ENCODE data around the gene PLP2. TPM values are rescaled to one million over a fixed set of nuclear protein-coding genes. Genes with fewer than 3 reads are reported as not detected.
"Not testable (repeated sequence)": the region's sequence is repeated elsewhere in the genome, so short reads cannot be mapped to it uniquely, and the experiment has no call there.

Gene PLP2
- total and polyA plus RNA-seq, 2 donors: 18.2 to 299 TPM

GRCh38 chrX:49167740-49168108 is 4.0 kb upstream of the PLP2 start:
- Histone ChIP-seq H3K4me3 (ENCODE audit: low read depth, low read length) (peak overlapping the region; percentile 32), H3K4me1 (ENCODE audit: insufficient read depth) (peaks cover 2% of the 10 kb centered on the region), H3K27ac (ENCODE audit: low read depth) (peak overlapping the region; percentile 96), H3K36me3 (ENCODE audit: insufficient read depth) (no peaks in the 10 kb centered on the region)
- DNase-seq (ENCODE audit: extremely low spot score): no peak
- WGBS: 71% methylated on average over 3 of the region's 3 CpGs

DNA sequence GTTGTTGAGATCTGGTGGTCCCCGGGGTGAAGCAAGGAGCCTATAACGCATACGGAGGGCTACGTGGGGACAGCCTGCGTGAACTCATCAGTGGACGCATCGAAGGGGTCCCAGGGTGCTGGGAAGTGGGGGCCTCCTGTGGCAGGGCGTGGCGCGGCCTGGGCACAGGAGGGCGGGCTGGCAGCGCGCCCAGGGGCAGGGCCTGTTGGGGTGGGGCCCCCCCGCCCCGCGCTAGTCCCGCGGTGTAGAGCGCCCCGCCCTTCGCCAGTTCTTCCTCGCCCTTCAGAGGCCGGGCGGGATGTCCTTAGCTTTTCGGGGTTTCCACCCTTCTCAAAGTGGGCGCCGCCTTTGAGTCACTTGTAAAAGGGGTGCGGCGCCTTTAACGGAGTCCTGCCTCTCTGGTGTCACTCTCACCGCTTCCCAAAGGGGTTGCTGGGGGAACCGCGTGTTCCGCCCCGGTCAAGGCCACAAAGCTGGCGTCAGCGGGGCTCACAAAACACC is 632 bp downstream of the PLP2 start:
- Histone ChIP-seq H3K36me3 (ENCODE audit: insufficient read depth) (peaks cover 2% of the 10 kb centered on the region), H3K27ac (ENCODE audit: low read depth) (peak overlapping the region; percentile 83), H3K4me1 (ENCODE audit: insufficient read depth) (peaks cover 2% of the 10 kb centered on the region), H3K4me3 (ENCODE audit: low read depth, low read length) (peak overlapping the region; percentile 62)
- WGBS: under 1% methylated on average over 37 of the region's 37 CpGs
- no peak for DNase-seq (ENCODE audit: extremely low spot score)

DNA sequence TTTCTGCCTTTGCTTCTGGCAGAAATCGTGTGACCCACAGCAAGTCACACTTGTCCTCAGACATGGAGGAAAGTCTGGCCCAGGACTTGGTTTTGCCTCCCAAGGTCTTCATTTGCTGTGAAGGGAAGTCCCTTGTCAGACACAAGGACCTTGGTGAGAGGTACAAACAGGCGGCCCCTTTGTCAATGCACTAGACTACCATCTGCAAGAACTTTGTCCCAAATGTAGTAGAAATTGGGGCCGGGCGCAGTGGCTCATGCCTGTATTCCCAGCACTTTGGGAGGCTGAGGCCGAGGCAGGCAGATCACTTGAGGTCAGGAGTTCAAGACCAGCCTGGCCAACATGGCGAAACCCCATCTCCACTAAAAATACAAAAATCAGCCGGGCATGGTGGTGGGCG is 1.8 kb downstream of the PLP2 start:
- H3K36me3 ChIP-seq (ENCODE audit: insufficient read depth); H3K27ac ChIP-seq (ENCODE audit: low read depth); DNase-seq (ENCODE audit: extremely low spot score); H3K4me1 ChIP-seq (ENCODE audit: insufficient read depth); H3K4me3 ChIP-seq (ENCODE audit: low read depth, low read length): not testable (repeated sequence)
- 93% methylated on average over 8 of the region's 8 CpGs for WGBS

GRCh38 chrX:49174723-49175122 is 3.0 kb downstream of the PLP2 start:
- WGBS: 38% methylated on average over 3 of the region's 3 CpGs
- Histone ChIP-seq H3K27ac (ENCODE audit: low read depth) (no peak overlapping the region), H3K4me3 (ENCODE audit: low read depth, low read length) (no peak overlapping the region), H3K36me3 (ENCODE audit: insufficient read depth) (peaks cover 2% of the 10 kb centered on the region), H3K4me1 (ENCODE audit: insufficient read depth) (no peaks in the 10 kb centered on the region)
- no peak for DNase-seq (ENCODE audit: extremely low spot score)

- no peak overlapping the region for H3K27ac ChIP-seq (ENCODE audit: low read depth)
- H3K4me3 ChIP-seq (ENCODE audit: low read depth, low read length): no peak overlapping the region
- no peak for DNase-seq (ENCODE audit: extremely low spot score)
- no peaks in the 10 kb centered on the region for H3K4me1 ChIP-seq (ENCODE audit: insufficient read depth)
- WGBS: 87% methylated on average over 43 of the region's 43 CpGs
- H3K36me3 ChIP-seq (ENCODE audit: insufficient read depth): peaks cover 2% of the 10 kb centered on the region
Measured at GRCh38 chrX:49175435-49176274, 4.0 kb downstream of the PLP2 start.

GRCh38 chrX:49176421-49177326 is 5.0 kb downstream of the PLP2 start:
- 35% methylated on average over 27 of the region's 27 CpGs for WGBS
- Histone ChIP-seq H3K36me3 (ENCODE audit: insufficient read depth) (peaks cover 2% of the 10 kb centered on the region), H3K4me3 (ENCODE audit: low read depth, low read length) (no peak overlapping the region), H3K27ac (ENCODE audit: low read depth) (peak overlapping the region; percentile 18), H3K4me1 (ENCODE audit: insufficient read depth) (no peaks in the 10 kb centered on the region)
- no peak for DNase-seq (ENCODE audit: extremely low spot score)

DNA sequence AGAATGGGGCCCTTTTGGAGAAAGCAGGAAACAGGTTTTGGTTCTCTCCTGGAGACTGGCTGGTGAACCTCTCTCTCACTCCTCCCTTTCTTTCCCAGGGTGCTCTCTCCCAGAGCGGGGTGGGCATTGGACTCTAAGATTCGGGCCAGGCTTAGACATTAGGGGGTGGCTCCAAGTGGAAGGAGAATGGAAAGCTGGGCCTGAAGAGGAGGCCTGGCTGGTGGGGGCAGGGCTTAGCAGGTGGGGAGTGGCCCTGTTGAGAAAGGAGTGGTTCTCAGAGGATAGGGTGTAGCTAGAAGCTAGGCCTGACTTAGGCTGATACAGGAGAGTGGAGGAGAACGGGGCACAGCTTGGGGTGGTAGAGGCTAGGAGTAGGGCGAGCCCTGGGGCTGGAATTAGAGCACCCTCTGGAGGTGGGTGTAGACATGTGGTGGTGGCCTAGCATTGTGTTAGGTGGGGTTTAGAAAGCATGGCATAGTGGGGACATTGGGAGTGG is 5.7 kb downstream of the PLP2 start:
- Histone ChIP-seq H3K27ac (ENCODE audit: low read depth) (no peak overlapping the region), H3K4me1 (ENCODE audit: insufficient read depth) (no peaks in the 10 kb centered on the region), H3K36me3 (ENCODE audit: insufficient read depth) (peaks cover 2% of the 10 kb centered on the region), H3K4me3 (ENCODE audit: low read depth, low read length) (no peak overlapping the region)
- 67% methylated on average over 4 of the region's 4 CpGs for WGBS
- DNase-seq (ENCODE audit: extremely low spot score): no peak

DNA sequence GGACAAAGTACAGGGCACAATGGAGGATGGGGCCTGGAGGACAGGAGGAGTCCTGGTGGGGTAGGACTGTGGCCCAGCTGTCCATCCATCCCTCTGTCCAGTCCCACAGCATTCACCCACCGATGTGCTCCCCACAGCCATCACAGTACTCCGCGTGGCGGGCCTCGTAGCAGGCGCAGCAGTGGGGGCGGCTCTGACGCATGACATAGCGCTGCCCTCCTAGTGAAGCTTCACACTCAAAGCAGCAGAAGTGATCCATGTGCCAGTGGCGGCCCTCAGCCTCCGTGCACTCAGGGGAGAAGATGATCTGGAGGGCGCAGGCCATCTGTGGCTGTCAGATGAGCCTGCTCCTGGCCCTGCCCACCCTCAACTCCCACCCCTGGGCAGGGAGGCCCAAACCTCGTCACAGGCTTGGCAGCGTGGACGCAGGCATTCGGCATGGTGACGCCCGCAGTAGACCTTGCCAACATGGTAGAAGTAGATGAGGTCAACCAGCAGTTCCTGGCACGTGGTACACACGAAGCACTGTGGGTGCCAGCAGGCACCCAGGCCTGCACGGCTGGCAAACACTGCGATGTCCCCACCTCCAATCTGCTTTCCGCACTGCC is 6.3 kb downstream of the PLP2 start:
- DNase-seq (ENCODE audit: extremely low spot score): no peak
- no peak overlapping the region for H3K4me3 ChIP-seq (ENCODE audit: low read depth, low read length)
- H3K36me3 ChIP-seq (ENCODE audit: insufficient read depth): peaks cover 2% of the 10 kb centered on the region
- no peak overlapping the region for H3K27ac ChIP-seq (ENCODE audit: low read depth)
- H3K4me1 ChIP-seq (ENCODE audit: insufficient read depth): no peaks in the 10 kb centered on the region
- 92% methylated on average over 23 of the region's 23 CpGs for WGBS

DNA sequence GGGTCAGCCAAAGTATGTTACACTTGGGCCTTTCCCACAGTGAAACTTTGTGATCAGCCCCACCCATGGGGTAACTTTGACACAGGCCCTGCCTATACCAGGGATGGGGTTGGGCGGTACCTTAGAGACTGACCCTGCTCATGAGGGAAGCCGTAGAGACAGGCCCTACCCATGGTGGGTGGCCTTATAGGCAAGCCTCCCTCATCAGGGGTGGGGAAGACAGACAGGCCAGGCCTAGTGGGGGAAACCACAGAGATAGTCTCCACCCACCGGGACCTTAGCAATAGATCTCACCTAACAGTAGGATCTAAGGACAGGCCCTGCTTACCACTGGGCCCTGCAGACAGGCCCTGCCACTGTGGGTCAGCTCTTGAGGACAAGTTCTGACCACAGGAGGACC is 6.8 kb downstream of the PLP2 start:
- Histone ChIP-seq H3K4me3 (ENCODE audit: low read depth, low read length) (no peak overlapping the region), H3K27ac (ENCODE audit: low read depth) (no peak overlapping the region), H3K36me3 (ENCODE audit: insufficient read depth) (peaks cover 2% of the 10 kb centered on the region), H3K4me1 (ENCODE audit: insufficient read depth) (no peaks in the 10 kb centered on the region)
- DNase-seq (ENCODE audit: extremely low spot score): no peak
- WGBS: 85% methylated on average over 3 of the region's 3 CpGs

- no peaks in the 10 kb centered on the region for H3K4me1 ChIP-seq (ENCODE audit: insufficient read depth)
- H3K36me3 ChIP-seq (ENCODE audit: insufficient read depth): peaks cover under 1% of the 10 kb centered on the region
- 80% methylated on average over 2 of the region's 2 CpGs for WGBS
Measured at GRCh38 chrX:49179358-49179757, 7.7 kb downstream of the PLP2 start.

DNA sequence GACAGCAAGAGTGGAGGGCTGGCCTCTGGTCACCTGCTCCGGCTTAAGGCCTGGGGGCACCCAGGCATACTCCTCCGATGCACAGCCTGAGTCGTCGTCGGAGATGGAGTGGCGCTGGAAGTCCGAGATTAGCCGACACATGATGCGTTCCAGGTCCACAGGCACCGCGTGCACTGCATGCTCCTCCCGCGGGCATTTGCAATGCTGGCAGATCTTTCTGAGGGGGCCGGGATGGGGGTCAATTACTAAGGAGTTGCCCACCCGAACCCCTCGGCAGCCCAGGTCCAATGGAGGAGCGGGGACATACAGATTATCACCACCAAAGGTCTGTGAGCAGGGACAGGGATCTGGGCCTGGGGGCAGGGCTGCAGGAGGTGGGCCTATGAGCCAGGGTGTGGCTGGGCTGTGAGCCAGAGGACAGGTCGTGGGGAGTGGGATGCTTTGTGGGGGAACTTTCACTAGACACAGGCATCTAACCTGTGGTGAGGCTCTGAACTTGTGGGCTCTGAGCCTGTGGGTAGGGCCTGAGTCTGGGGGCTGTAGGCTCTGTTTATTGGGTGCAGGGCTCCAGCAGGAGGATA is 12.1 kb downstream of the PLP2 start:
- Histone ChIP-seq H3K4me1 (ENCODE audit: insufficient read depth) (no peaks in the 10 kb centered on the region), H3K36me3 (ENCODE audit: insufficient read depth) (no peaks in the 10 kb centered on the region), H3K4me3 (ENCODE audit: low read depth, low read length) (no peak overlapping the region), H3K27ac (ENCODE audit: low read depth) (peak overlapping the region; percentile 70)
- DNase-seq (ENCODE audit: extremely low spot score): no peak
- 80% methylated on average over 18 of the region's 18 CpGs for WGBS

More at GRCh38 chrX:49179358-49179757, 7.7 kb downstream of the PLP2 start:
- H3K27ac ChIP-seq (ENCODE audit: low read depth): no peak overlapping the region
- DNase-seq (ENCODE audit: extremely low spot score): no peak
- H3K4me3 ChIP-seq (ENCODE audit: low read depth, low read length): no peak overlapping the region

- DNase-seq (ENCODE audit: extremely low spot score): peak; percentile 64
- WGBS: 10% methylated on average over 46 of the region's 46 CpGs
- peak overlapping the region; percentile 37 for H3K4me3 ChIP-seq (ENCODE audit: low read depth, low read length)
- H3K27ac ChIP-seq (ENCODE audit: low read depth): peak overlapping the region; percentile 70
- no peaks in the 10 kb centered on the region for H3K4me1 ChIP-seq (ENCODE audit: insufficient read depth)
- H3K36me3 ChIP-seq (ENCODE audit: insufficient read depth): no peaks in the 10 kb centered on the region
Measured at GRCh38 chrX:49184294-49185281, 12.9 kb downstream of the PLP2 start.

All from urinary bladder (tissue), 4 donors.